Ovary (tissue), 9 donors: ENCODE results near the gene TMIE. TPM values are rescaled to one million over a fixed set of nuclear protein-coding genes. Genes with fewer than 3 reads are reported as not detected.

ENCODE experiments used
- DNase-seq, 5 donors: peaks; one replicate each; pipeline ENCODE4 v3.0.0-alpha.2; 2019 to 2020
- H3K27ac ChIP-seq, 2 donors: fragments of 200-600 bp; one replicate each; pipeline versions ENCODE4 v1.5.1 to v1.8.0; 2019 to 2022
- H3K27me3 ChIP-seq: fragments of 200-600 bp; one replicate; pipeline ENCODE4 v1.8.0; 2022
- H3K36me3 ChIP-seq: fragments of 200-600 bp; sonication (generic); one replicate; pipeline ENCODE4 v1.5.1; 2019
- H3K4me1 ChIP-seq: one replicate; pipeline ENCODE4 v1.8.1; 2013; ENCODE audit warnings: mild to moderate bottlenecking, moderate library complexity; ENCODE audit not compliant: insufficient read depth
- H3K4me3 ChIP-seq: fragments of 200-600 bp; sonication (generic); one replicate; pipeline ENCODE4 v1.5.1; 2017
- H3K9me3 ChIP-seq, 2 donors: fragments of 200-600 bp in 1 of 2; sonication (generic) in 1 of 2; one replicate each; pipeline versions ENCODE4 v1.5.1 to v1.8.1; 2013 to 2019; ENCODE audit warnings: mild to moderate bottlenecking in 1 of 2, moderate library complexity in 1 of 2
- EP300 ChIP-seq: sonication (generic); formaldehyde crosslinking; IDR thresholded peaks from one replicate; pipeline ENCODE4 v1.6.1; 2017; ENCODE audit warnings: antibody characterized with exemption
- POLR2A ChIP-seq: fragments of 450-650 bp; IDR thresholded peaks from one replicate; pipeline ENCODE4 v1.6.1; 2017; ENCODE audit warnings: antibody characterized with exemption, mild to moderate bottlenecking, moderate library complexity
- WGBS, 3 donors: extraction: QIAGEN DNeasy Blood & Tissue Kit in 1 of 3; methylation state at CpG; one replicate each; pipeline versions ENCODE4 v1.1.5 to v1.1.7; 2013 to 2017; 5-methylcytosine and 5-hydroxymethylcytosine counted together
- intact Hi-C, 4 donors: fragments of 100-400 bp; cut with DNase I; formaldehyde crosslinking; loops; one replicate each; pipeline versions ENCODE4 v1.11.0 to v1.15.1; 2022 to 2023
- polyA plus RNA-seq, 2 donors: library from polyadenylated mRNA; stranded (reverse); fragments of 200-250 nt in 1 of 2; fragments of 350-450 nt in 1 of 2; fragmentation: Illumina TruSeq in 1 of 2; extraction: RNeasy Lipid Tissue Mini Kit (QIAGEN cat#74804) in 1 of 2; gene quantifications; one replicate each; pipeline ENCODE4 v1.2.3, GENCODE V29; 2013 to 2014
- small RNA-seq: library from RNA; depleted of rRNA; stranded (forward); fragments of <200 nt; gene quantifications from one replicate; pipeline ENCODE3, GENCODE V24; 2016
- total RNA-seq, 7 donors: library from RNA; depleted of rRNA in 2 of 7; stranded (reverse); fragments of >200 nt in 2 of 7; fragmentation: NEBNext Ultra II Directional in 3 of 7; extraction: Animal tissue kit (Norgen Biotek cat#: 25700) in 3 of 7; gene quantifications; one replicate each; pipeline versions ENCODE4 v1.1.0 to v1.2.4, GENCODE V29; 2016 to 2023
- TF ChIP-seq, protein P1 (sequence below), 3 donors: fragments of 450-650 bp in 2 of 3; fragments of 200-600 bp in 1 of 3; IDR thresholded peaks; one replicate each; pipeline versions ENCODE4 v1.5.1 to v1.8.0; 2016 to 2022; ENCODE audit warnings: antibody characterized with exemption in 3 of 3, mild to moderate bottlenecking in 1 of 3
- donor health status: DM: no; HTN: no; CAD: no; lungs with moderate emphysema.
- donor health status: DM: no; HTN: no; CAD: no.
- donor health status: Bipolar disorder and iron deficiency.
- donor health status: DM: yes; HTN: yes; CAD: no.
- donor health status: DM: no; HTN: no; CAD: no.
- donor health status: DM: yes; HTN: yes; CAD: no.

The TMIE gene
- total and polyA plus RNA-seq, 9 donors: 0.40 to 2.4 (median 1.0) TPM; not detected in 1

DNA sequence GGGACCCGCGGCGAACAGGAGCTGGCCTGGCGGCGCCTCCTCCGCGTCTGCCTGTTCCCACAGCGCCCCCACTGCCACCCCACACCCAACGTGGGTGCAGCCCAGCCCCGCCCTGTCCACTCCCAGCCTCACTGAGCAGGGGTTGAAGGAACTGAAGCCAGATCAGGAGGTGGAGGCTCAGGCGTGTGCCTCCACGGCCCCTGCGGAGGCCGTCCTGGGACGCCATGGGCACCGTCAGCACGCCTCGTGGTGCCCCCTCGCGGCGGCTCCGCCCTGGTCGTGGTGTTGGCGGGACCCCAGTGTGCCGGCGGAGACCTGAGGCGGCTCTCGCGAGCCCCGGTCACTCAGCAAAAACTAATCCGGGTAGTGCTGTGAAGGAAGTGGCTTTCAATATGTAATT lies 55.5 kb downstream of the TMIE start:
- Histone ChIP-seq H3K27ac (no peak overlapping the region), H3K27me3 (no peaks in the 10 kb centered on the region), H3K9me3 (no peaks in the 10 kb centered on the region), H3K36me3 (no peaks in the 10 kb centered on the region), H3K4me1 (no peaks in the 10 kb centered on the region), H3K4me3 (no peak overlapping the region)
- DNase-seq: no peak
- TF ChIP-seq EP300: no peak
- TF ChIP-seq POLR2A: no peak
- TF ChIP-seq, protein P1, sequence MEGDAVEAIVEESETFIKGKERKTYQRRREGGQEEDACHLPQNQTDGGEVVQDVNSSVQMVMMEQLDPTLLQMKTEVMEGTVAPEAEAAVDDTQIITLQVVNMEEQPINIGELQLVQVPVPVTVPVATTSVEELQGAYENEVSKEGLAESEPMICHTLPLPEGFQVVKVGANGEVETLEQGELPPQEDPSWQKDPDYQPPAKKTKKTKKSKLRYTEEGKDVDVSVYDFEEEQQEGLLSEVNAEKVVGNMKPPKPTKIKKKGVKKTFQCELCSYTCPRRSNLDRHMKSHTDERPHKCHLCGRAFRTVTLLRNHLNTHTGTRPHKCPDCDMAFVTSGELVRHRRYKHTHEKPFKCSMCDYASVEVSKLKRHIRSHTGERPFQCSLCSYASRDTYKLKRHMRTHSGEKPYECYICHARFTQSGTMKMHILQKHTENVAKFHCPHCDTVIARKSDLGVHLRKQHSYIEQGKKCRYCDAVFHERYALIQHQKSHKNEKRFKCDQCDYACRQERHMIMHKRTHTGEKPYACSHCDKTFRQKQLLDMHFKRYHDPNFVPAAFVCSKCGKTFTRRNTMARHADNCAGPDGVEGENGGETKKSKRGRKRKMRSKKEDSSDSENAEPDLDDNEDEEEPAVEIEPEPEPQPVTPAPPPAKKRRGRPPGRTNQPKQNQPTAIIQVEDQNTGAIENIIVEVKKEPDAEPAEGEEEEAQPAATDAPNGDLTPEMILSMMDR (IDR thresholded peaks at IDR 0.05): no peak
- intact Hi-C loops: no loop called here
- 87 to 92% (median 91%) methylated on average over 31 of the region's 31 CpGs for WGBS, 3 donors

DNA sequence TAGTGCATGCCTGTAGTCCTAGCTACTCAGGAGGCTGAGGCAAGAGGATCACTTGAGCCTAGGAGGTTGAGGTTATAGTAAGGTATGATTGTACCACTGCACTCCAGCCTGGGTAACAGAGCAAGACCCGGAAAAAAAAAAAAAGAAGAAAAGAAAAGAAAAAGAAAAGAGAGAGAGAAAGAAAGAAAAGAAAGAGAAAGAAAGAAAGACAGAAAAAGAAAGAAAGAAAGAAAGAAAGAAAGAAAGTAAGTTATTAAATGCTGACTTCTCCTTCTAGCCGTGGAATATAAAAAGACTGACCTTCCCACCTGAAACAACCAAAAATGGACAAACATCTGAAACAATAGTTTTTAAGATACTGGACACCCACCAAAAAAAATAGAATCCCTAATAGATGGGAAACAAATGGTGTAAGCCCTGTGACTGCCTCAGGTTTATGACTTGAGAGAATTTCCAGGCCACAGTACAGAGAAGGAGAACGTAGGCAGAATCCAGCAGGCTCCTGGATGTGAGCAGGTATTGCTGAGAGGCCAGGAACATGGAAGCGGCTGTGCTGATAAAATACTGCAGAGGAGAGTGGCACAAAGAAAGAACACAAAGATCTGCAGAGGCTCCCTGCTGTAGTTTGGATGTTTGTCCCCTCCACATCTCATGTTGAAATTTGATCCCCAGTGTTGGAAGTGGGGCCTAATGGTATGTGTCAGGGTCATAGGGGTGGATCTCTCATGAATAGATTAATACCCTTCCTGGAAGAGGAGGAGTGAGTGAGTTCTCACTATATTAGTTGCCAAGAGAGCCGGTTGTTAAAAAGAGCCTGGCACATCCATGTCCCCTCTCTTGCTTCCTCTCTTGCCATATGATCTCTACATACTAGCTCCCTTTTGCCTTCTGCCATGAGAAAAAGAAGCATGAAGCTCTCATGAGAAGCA lies 58.3 kb downstream of the TMIE start:
- intact Hi-C loops: no loop called here
- Histone ChIP-seq H3K4me3 (no peak overlapping the region), H3K27me3 (no peaks in the 10 kb centered on the region), H3K9me3 (no peaks in the 10 kb centered on the region), H3K4me1 (no peaks in the 10 kb centered on the region), H3K36me3 (no peaks in the 10 kb centered on the region), H3K27ac (no peak overlapping the region)
- no peak for TF ChIP-seq EP300
- TF ChIP-seq POLR2A: no peak
- TF ChIP-seq, protein P1 (IDR thresholded peaks at IDR 0.05): no peak
- no peak for DNase-seq
- 68 to 78% (median 71%) methylated on average over 5 of the region's 5 CpGs for WGBS, 3 donors

Small RNA genes lying within 50 kb of the gene (small RNA-seq; reads per million reads assigned to genes)
- gene PRSS45: not detected

Other genes starting within 250 kb of the TMIE start
- gene LTF, start 236.5 kb upstream of the TMIE start, total RNA-seq: 10 to 100 TPM in 1 of 7 donors, 1 to 10 TPM in 4, under 1 TPM in 2; 0.56 to 23.7 (median 1.2) TPM
- 1 to 10 TPM in 1 of 2 donors, under 1 TPM in 1; 0.86 to 1.5 TPM for gene LTF, start 236.5 kb upstream of the TMIE start, polyA plus RNA-seq
- gene RTP3, start 203.4 kb upstream of the TMIE start, total RNA-seq: not detected
- gene RTP3, start 203.4 kb upstream of the TMIE start, polyA plus RNA-seq: not detected
- 1 to 10 TPM; 3.9 to 9.3 (median 6.2) TPM for gene LRRC2, start 135.1 kb upstream of the TMIE start, total RNA-seq
- gene LRRC2, start 135.1 kb upstream of the TMIE start, polyA plus RNA-seq: 1 to 10 TPM; 5.8 to 6.9 TPM
- gene FAM240A, start 88.9 kb upstream of the TMIE start, total RNA-seq: under 1 TPM in 1 of 7 donors, not detected in 6; 0.17 TPM
- not detected for gene FAM240A, start 88.9 kb upstream of the TMIE start, polyA plus RNA-seq
- 10 to 100 TPM in 1 of 7 donors, 1 to 10 TPM in 6; 5.7 to 13.2 (median 6.8) TPM for gene ALS2CL, start 7.7 kb upstream of the TMIE start, total RNA-seq
- gene ALS2CL, start 7.7 kb upstream of the TMIE start, polyA plus RNA-seq: 1 to 10 TPM; 3.3 to 4.9 TPM
- under 1 TPM; 0.12 to 0.69 (median 0.35) TPM for gene PRSS50, start 16.5 kb downstream of the TMIE start, total RNA-seq
- gene PRSS50, start 16.5 kb downstream of the TMIE start, polyA plus RNA-seq: under 1 TPM in 1 of 2 donors, not detected in 1; 0.23 TPM
- gene MYL3, start 162.1 kb downstream of the TMIE start, total RNA-seq: 10 to 100 TPM in 1 of 7 donors, 1 to 10 TPM in 6; 2.6 to 10.8 (median 4.3) TPM
- gene MYL3, start 162.1 kb downstream of the TMIE start, polyA plus RNA-seq: 1 to 10 TPM in 1 of 2 donors, under 1 TPM in 1; 0.63 to 2.9 TPM
- gene PTH1R, start 176.3 kb downstream of the TMIE start, total RNA-seq: 10 to 100 TPM in 6 of 7 donors, 1 to 10 TPM in 1; 5.9 to 23.9 (median 13.4) TPM
- gene PTH1R, start 176.3 kb downstream of the TMIE start, polyA plus RNA-seq: 1 to 10 TPM; 3.8 to 9.4 TPM